Peyer's patch (tissue), 4 donors: ENCODE results near the gene FSHB.

Experiments used
- CTCF ChIP-seq, 6 experiments: fragments of 450-650 bp in 4 of 6; fragments of 200-600 bp in 2 of 6; sonication (generic) in 1 of 6; IDR thresholded peaks; one replicate each; pipeline ENCODE4 v1.5.1; 2017 to 2019; ENCODE audit warnings: antibody characterized with exemption in 6 of 6, mild to moderate bottlenecking in 3 of 6, moderate library complexity in 1 of 6
- POLR2A ChIP-seq, 2 donors: fragments of 450-650 bp; IDR thresholded peaks; one replicate each; pipeline ENCODE4 v1.5.1; 2017; ENCODE audit warnings: antibody characterized with exemption in 2 of 2, mild to moderate bottlenecking in 2 of 2, moderate library complexity in 2 of 2

- TF ChIP-seq CTCF (IDR thresholded peaks at IDR 0.05) (no peak), POLR2A (IDR thresholded peaks at IDR 0.05) (no peak)
Measured at GRCh38 chr11:30230714-30231113, at the start of gene FSHB.
